Psoas muscle (tissue), 8 donors: ENCODE measurements around the gene GLB1L2. TPM values are rescaled to one million over a fixed set of nuclear protein-coding genes. Genes with fewer than 3 reads are reported as not detected.

ENCODE experiments used
- ATAC-seq, 4 donors: fragments of 200-7000 bp; cut with Tn5 transposase; one replicate each; pipeline ENCODE4 v1.9.1; 2020; ENCODE audit warnings: moderate library complexity in 3 of 4, mild to moderate bottlenecking in 2 of 4
- DNase-seq, 2 donors: peaks; one replicate each; pipeline ENCODE4 v3.0.0-alpha.2; 2020
- H3K27ac ChIP-seq: fragments of 200-600 bp; one replicate; pipeline ENCODE4 v1.8.0; 2022
- H3K27me3 ChIP-seq, 3 donors: fragments of 200-600 bp in 1 of 3; one replicate each; pipeline versions ENCODE4 v1.6.1 to v1.8.0; 2013 to 2022; ENCODE audit warnings: low read length in 2 of 3, mild to moderate bottlenecking in 2 of 3, moderate library complexity in 1 of 3; ENCODE audit not compliant: insufficient read depth in 3 of 3
- H3K36me3 ChIP-seq, 2 donors: fragments of 200-600 bp in 1 of 2; one replicate each; pipeline versions ENCODE4 v1.6.1 to v1.8.0; 2013 to 2022; ENCODE audit warnings: low read depth in 1 of 2, mild to moderate bottlenecking in 1 of 2, moderate library complexity in 1 of 2; ENCODE audit not compliant: insufficient read depth in 1 of 2
- H3K4me1 ChIP-seq: fragments of 200-600 bp; one replicate; pipeline ENCODE4 v1.8.0; 2022
- H3K4me3 ChIP-seq: fragments of 200-600 bp; one replicate; pipeline ENCODE4 v1.8.0; 2022; ENCODE audit warnings: mild to moderate bottlenecking
- H3K9me3 ChIP-seq: fragments of 200-600 bp; one replicate; pipeline ENCODE4 v1.8.0; 2022
- WGBS, 3 donors: extraction: QIAGEN DNeasy Blood & Tissue Kit; methylation state at CpG; one replicate each; pipeline versions ENCODE4 v1.1.6 to v1.1.7; 2013; 5-methylcytosine and 5-hydroxymethylcytosine counted together
- intact Hi-C, 2 donors: fragments of 100-400 bp; cut with DNase I; formaldehyde crosslinking; loops; one replicate each; pipeline versions ENCODE4 v1.11.0 to v1.14.2; 2022
- polyA plus RNA-seq, 3 donors: library from polyadenylated mRNA; stranded (reverse); fragments of 200-250 nt; gene quantifications; one replicate each; pipeline ENCODE4 v1.2.3, GENCODE V29; 2013
- total RNA-seq, 4 donors: library from RNA; stranded (reverse); fragmentation: NEBNext Ultra II Directional in 2 of 4; extraction: Animal tissue kit (Norgen Biotek cat#: 25700) in 2 of 4; gene quantifications; one replicate each; pipeline versions ENCODE4 v1.2.1 to v1.2.4, GENCODE V29; 2021 to 2023
- TF ChIP-seq, protein P1 (sequence below): fragments of 200-600 bp; IDR thresholded peaks from one replicate; pipeline ENCODE4 v1.8.0; 2022; ENCODE audit warnings: antibody characterized with exemption
- donor health status: healthy with polysubstance abuse.
- donor health status: DM: no; HTN: no; CAD: no; lungs with moderate emphysema.
- donor health status: Bipolar disorder and iron deficiency.
- donor health status: healthy.
- donor health status: DM: yes; HTN: yes; CAD: no.
- donor health status: DM: no; HTN: no; CAD: no.
- donor health status: DM: no; HTN: no; CAD: no.
- donor health status: DM: yes; HTN: yes; CAD: no.

The GLB1L2 gene
- total and polyA plus RNA-seq, 7 donors: 0.14 to 1.5 (median 0.91) TPM

DNA sequence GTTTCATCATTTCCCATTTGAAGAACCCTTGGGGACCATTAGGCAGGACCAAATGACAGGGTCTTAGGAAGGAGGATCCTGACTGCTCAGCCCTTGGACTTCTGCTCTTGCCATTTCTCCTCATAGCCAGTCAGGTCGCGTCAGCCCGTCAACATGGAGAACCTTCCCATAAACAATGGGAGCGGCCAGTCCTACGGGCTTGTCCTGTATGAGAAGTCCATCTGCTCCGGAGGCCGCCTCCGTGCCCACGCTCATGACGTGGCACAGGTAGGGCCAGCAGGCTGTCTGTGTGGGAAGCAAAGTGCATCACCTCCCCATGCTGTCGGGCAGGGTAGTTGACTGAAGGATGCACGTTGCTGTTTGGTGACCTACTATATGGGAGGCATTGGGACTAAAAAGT, 19.6 kb upstream of the GLB1L2 start:
- TF ChIP-seq, protein P1, sequence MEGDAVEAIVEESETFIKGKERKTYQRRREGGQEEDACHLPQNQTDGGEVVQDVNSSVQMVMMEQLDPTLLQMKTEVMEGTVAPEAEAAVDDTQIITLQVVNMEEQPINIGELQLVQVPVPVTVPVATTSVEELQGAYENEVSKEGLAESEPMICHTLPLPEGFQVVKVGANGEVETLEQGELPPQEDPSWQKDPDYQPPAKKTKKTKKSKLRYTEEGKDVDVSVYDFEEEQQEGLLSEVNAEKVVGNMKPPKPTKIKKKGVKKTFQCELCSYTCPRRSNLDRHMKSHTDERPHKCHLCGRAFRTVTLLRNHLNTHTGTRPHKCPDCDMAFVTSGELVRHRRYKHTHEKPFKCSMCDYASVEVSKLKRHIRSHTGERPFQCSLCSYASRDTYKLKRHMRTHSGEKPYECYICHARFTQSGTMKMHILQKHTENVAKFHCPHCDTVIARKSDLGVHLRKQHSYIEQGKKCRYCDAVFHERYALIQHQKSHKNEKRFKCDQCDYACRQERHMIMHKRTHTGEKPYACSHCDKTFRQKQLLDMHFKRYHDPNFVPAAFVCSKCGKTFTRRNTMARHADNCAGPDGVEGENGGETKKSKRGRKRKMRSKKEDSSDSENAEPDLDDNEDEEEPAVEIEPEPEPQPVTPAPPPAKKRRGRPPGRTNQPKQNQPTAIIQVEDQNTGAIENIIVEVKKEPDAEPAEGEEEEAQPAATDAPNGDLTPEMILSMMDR: no peak
- intact Hi-C loops: no loop called here
- ATAC-seq: no peak

DNA sequence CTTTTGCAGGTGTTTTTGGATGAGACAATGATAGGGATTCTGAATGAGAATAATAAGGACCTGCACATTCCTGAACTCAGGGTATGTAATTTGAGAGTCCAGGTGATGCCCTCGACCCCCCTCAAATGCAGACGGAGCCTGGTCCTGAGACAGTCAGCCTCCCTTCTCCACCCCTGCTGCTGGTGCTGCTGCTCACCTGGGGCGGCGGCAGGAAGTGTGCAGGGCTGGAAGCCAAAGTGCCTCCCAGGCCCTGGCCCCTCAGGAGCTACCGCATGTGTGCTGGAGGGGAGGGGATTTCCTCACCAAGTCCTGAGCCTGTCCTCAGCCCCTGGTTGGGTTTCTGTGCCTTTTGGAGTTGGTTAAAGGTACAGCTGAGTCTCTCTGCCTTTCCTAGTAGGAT, 19.0 kb upstream of the GLB1L2 start:
- no peak overlapping the region for H3K27ac ChIP-seq
- TF ChIP-seq, protein P1: no peak
- intact Hi-C loops: no loop called here
- H3K9me3 ChIP-seq: peaks cover 6% of the 10 kb centered on the region
- no peak for DNase-seq
- 46 to 70% (median 65%) methylated on average over 5 of the region's 5 CpGs for WGBS, 3 donors
- ATAC-seq: no peak
- H3K27me3 ChIP-seq: no peaks in the 10 kb centered on the region
- H3K4me1 ChIP-seq: no peaks in the 10 kb centered on the region
- H3K36me3 ChIP-seq: no peaks in the 10 kb centered on the region
- no peak overlapping the region for H3K4me3 ChIP-seq

More for the DNA sequence above, 19.6 kb upstream of the GLB1L2 start:
- Histone ChIP-seq H3K27me3 (no peaks in the 10 kb centered on the region), H3K4me1 (no peaks in the 10 kb centered on the region), H3K4me3 (no peak overlapping the region), H3K36me3 (no peaks in the 10 kb centered on the region), H3K27ac (no peak overlapping the region), H3K9me3 (no peaks in the 10 kb centered on the region)
- no peak for DNase-seq
- 84 to 87% (median 85%) methylated on average over 12 of the region's 12 CpGs for WGBS, 3 donors

DNA sequence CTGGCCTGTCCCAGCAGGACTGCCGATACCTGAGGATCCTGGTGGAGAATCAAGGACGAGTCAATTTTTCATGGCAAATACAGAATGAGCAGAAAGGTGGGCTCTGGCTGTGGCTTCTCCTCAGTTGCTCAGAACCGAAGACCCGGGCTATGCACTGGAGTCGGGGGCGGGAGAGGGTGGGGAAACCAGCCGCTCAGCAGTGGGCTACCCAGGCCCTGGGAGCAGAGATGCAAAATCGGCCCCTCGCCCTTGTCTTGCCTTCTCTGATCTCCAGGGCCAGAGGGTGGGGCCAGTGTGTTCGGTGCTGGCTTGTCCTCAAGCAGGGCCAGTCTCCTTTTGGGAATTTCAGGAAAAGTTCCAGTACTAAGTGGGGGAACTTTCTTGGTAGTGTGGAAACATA, 18.4 kb upstream of the GLB1L2 start:
- WGBS, 3 donors: 79 to 91% (median 84%) methylated on average over 10 of the region's 10 CpGs

DNA sequence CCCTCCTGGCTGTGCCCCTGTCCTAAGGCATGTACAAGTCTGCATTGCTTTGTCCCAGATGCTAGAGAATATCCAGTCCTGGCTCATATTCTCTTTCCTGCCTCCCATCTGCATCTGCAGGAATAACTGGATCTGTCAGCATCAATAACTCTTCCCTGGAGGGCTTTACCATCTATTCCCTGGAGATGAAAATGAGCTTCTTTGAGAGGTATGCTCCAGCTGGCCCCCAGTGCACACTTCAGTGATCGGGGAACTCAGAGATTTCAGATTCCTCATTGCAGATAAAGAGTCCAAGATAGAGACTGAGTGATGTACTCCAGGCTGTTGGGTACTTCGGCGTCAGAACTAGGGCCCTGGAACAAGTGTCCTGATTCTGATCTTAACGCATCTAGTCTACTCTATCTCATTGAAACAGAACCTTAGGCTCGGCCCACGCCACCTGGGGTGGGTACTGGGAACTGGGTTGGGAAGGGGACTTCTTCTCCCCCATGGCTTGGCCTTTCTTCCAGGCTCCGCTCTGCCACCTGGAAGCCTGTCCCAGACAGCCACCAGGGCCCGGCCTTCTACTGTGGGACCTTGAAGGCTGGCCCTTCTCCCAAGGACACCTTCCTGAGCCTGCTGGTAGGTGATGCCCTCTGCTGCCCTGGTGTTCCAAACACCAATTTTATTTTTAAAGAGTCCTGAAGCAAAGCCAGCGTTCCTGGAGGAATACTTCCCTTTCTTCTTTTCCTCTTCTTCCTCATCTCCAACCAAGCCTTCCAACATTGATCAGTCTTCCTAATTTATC, 17.8 kb upstream of the GLB1L2 start:
- Histone ChIP-seq H3K27ac (no peak overlapping the region), H3K9me3 (peaks cover 6% of the 10 kb centered on the region), H3K4me3 (no peak overlapping the region), H3K4me1 (no peaks in the 10 kb centered on the region), H3K36me3 (no peaks in the 10 kb centered on the region), H3K27me3 (no peaks in the 10 kb centered on the region)
- TF ChIP-seq, protein P1: no peak
- DNase-seq (no peak), ATAC-seq (no peak)
- intact Hi-C loops: no loop called here
- 77 to 85% (median 82%) methylated on average over 9 of the region's 9 CpGs for WGBS, 3 donors

More for the DNA sequence above, 18.4 kb upstream of the GLB1L2 start:
- DNase-seq: no peak
- H3K36me3 ChIP-seq: no peaks in the 10 kb centered on the region
- TF ChIP-seq, protein P1: no peak
- H3K27ac ChIP-seq: no peak overlapping the region
- no peak for ATAC-seq
- no peaks in the 10 kb centered on the region for H3K27me3 ChIP-seq
- H3K9me3 ChIP-seq: peaks cover 6% of the 10 kb centered on the region
- no peak overlapping the region for H3K4me3 ChIP-seq
- intact Hi-C loops: no loop called here
- H3K4me1 ChIP-seq: no peaks in the 10 kb centered on the region
